Stimulated activated CD8-positive, alpha-beta memory T cell treated with anti-CD3 and anti-CD28 coated beads, Interleukin-12 subunit alpha, Interleukin-12 subunit beta, amount 100 ng/mL, for 24 hours (primary cell): ENCODE data around the gene MACROD2.

Source experiments
- DNase-seq: peaks from one replicate; pipeline ENCODE4 v3.0.0-alpha.2; 2020; ENCODE audit errors: extremely low read depth

Gene MACROD2

DNA sequence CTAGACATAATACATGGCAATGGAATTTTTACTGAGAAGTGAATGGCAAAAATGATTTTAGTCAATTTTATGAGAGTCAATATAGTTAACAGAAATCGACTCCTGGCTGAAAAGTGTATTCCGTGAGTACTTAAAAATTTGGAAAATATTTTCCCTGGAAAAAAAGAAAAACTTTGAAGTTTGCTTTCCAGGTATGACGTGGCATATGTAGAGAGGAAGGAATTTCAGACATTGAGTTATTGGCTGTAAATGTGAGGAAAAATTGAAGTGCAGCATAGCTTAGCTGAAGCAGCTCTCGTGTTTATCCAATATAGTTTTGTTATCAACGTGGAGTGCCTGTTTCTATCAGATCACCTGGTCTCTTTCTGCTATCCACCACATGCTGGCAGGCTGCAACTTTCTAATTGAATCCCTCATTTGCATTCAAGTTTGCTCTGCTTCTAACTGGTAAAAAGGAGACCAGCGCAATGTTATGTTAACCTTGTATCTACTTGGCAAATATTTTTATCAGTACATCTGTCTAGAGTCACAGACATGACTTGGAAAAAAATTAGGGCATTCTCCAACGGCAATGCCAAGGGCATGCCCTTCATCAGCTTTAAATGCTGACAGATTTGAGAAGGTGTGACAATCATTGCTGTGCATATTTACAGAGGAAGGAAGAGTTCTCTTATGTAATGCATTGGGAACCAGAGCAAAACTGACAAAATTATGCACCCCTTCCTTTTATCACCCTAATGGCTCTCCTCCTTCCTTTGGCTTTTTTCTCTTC is 1444.9 kb downstream of the MACROD2 start:
- no peak for DNase-seq

DNA sequence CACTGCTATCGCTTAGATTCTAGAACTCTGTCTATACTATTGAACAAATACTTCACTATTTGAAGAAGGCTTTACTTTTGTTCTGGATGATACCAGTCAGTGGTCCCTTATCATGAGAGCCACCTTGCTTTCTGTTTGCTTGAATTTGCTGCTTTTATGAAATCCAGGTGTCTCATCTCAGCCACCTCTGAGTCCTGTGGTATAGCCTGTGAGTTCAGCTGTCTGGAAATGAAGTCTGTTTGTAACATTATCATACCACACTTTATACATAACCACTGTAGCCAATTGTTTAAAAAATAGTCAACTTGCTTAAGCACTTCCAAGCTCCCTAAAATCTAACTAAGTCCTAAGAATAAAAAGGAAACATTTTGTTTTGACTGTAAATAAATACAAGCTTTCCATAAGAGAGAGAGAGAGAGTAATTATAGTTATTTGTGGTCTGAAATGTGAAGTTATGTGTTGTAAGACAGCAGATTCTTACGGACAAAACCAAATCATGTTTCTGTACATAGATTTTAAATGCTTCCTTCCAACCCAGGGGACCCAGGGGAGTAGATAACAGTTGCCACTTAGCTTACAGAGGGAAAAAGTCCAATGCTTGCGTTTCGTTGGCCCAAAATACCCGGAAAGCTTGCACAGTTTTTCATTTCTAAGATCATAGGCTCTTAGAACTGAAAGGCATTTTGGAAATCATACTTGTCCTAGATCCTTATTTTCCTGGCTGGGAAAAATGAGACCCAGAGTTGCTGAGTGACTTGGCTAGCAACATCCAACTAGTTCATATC is 1449.9 kb downstream of the MACROD2 start:
- DNase-seq = no peak

- no peak for DNase-seq
Observed at GRCh38 chr20:15446373-15446772, 1451.1 kb downstream of the MACROD2 start.

- no peak for DNase-seq
Observed at GRCh38 chr20:15447549-15447948, 1452.2 kb downstream of the MACROD2 start.

DNA sequence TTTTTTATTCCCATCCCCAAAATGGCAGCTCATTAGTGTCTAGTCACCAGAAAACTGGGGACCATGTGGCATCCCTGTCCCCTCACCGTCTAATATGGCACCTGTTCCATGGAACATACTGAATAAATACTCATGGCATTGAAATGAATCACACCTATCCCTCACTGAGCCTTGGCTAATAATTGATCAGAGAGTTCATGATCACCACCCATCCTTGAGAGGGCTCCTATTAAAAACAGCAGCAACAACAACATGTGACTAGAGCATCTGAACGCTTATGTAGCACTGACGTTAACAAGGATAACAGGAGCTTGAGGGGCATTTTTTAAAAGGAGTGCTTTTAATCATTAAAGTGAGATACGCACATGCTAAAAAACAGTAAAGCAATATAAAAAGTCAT is 1453.7 kb downstream of the MACROD2 start:
- DNase-seq = no peak

GRCh38 chr20:15451241-15451640 is 1455.9 kb downstream of the MACROD2 start:
- DNase-seq = no peak

- DNase-seq = no peak
Observed at GRCh38 chr20:15455279-15455678, 1460.0 kb downstream of the MACROD2 start.

DNA sequence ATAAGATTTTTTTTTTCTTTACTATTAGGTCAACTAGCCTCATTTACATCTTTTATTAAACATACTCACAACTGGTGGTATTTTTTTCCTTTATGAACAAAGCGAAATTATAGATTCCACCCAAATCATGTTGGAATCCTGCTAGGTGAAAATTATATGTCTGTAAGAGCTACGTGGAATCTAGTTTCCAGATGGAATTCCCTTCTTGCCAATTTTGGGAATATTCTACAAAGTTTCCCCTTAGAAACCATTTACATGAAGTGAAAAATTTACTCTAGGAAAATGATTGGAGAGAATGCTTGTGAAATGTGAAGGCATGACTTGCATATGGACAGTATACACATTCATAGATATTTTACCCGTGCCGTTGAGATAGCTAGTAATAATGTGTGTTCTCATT is 1466.6 kb downstream of the MACROD2 start:
- no peak for DNase-seq

GRCh38 chr20:15475483-15475882 is 1480.2 kb downstream of the MACROD2 start:
- no peak for DNase-seq

- DNase-seq = no peak
Observed at GRCh38 chr20:15476186-15476585, 1480.9 kb downstream of the MACROD2 start.

- DNase-seq = no peak
Observed at GRCh38 chr20:15476781-15477180, 1481.5 kb downstream of the MACROD2 start.

DNA sequence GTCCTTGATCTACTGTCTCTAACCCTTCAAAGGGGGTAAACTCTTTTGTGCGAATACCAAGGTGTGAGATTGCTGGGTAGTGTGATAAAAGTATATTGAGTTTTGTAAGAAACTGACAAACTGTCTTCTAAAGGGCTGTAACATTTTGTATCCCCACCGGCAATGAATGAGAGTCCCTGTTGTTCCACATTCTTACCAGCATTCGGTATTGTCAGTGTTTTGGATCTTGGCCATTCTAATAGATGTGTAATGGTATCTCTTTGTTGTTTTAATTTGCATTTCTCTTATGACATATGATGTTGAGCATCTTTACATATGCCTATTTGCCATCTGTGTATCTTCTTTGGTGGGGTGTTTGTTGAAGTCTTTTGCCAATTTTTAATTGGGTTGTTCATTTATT is 1487.2 kb downstream of the MACROD2 start:
- DNase-seq = no peak

DNA sequence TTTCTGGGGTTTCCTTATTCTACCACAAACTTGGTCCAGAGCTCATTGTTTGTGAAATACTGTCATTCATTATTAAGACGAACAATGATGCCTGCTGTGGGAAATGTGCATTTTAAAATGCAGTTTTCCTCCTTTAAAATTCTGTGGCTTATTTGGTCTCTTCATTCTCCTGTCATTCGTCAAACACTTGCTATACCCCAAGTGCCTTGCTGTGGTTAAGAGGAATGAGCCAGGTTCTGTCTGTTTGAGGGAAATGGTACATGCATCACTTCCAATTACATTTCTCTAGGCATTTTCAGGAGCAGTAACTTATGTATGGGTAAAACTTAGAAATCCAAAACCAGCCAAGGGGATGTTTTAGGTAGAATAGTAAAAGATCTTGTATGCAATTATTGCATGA is 1490.2 kb downstream of the MACROD2 start:
- no peak for DNase-seq

- no peak for DNase-seq
Observed at GRCh38 chr20:15487030-15487429, 1491.7 kb downstream of the MACROD2 start.

DNA sequence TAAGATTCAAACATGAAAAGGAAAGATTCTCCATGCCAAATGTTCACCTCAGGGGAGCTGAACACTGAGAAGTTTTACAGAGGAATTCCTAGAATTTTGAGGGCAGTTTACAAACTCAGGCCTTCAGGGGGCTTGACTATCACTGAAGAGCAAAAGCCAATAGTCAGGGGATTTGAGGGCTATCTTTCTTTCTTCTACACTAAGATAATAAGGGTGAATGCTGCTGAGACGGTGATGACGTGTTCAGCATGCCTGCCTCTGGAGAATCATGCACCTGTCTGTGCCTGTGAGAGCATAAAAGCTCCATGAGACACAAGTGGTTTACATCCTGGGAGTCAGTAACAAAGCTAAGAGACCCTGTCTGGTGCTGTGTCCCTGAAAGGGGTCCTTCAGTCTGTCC is 1492.4 kb downstream of the MACROD2 start:
- DNase-seq = no peak

DNA sequence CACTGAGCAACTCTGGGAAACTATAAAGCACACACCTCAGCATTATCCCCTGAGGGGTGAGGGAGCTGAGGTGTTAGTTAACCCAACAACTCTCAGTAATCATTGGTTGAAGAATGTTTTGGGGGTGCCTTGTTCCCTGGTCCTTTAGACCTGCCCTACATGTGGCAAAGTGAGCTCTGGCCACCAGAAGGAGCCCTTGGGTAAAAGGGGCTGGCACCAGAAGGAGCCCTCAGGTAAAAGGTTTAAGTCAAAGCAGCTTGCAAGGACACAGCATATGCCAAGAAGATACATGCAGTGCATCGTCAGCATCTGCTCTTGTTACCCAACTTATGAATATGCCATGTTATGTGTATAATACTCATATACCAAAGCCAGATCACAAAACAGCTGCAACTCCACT is 1496.3 kb downstream of the MACROD2 start:
- no peak for DNase-seq

- no peak for DNase-seq
Observed at GRCh38 chr20:15494851-15495250, 1499.5 kb downstream of the MACROD2 start.

GRCh38 chr20:15496501-15497039 is 1501.3 kb downstream of the MACROD2 start:
- no peak for DNase-seq

GRCh38 chr20:15498926-15499325 is 1503.6 kb downstream of the MACROD2 start:
- no peak for DNase-seq

DNA sequence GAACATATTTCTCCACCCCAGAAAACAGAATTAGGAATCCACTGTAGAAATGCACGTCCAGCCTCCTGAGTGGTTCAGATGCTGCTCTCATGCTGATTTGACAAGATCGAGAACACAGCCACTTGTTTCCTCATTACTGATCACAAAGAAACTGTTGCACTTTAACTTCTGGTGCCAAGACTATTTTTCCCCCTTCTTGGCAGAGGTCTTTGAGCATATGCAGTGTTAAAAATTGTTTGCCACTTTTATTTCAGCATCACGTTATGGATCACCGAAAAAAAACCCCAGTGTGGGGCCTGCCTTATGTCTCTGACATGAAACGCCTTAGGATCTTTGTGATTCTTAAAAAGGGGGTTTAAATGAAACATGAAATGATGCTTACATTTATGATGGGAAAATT is 1511.0 kb downstream of the MACROD2 start:
- DNase-seq = no peak

GRCh38 chr20:15507151-15507550 is 1511.8 kb downstream of the MACROD2 start:
- no peak for DNase-seq

GRCh38 chr20:15511551-15511950 is 1516.2 kb downstream of the MACROD2 start:
- no peak for DNase-seq

GRCh38 chr20:15512916-15513315 is 1517.6 kb downstream of the MACROD2 start:
- DNase-seq = no peak
